ENCODE results near the gene CCDC174.

DNA sequence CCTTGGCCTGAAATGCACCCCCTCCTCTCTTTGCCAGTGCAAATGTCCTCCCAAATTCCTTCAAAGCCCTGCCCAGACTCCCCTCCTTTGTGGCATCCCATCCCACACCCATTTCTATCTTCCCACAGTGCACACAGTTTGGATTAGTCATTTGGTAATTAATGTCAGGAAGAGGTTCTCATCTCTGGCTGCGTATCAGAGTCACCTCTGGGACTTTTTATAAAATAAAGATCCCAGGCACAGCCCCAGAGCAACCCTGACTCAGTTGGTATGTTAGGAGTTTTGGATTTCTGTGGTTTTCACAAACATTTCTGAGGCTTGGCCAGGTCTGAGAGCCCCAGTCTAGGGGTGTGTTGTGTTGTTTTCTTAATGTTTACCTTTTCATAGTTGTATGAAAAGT, 65.0 kb downstream of the CCDC174 start:
- TF ChIP-seq, protein P1, sequence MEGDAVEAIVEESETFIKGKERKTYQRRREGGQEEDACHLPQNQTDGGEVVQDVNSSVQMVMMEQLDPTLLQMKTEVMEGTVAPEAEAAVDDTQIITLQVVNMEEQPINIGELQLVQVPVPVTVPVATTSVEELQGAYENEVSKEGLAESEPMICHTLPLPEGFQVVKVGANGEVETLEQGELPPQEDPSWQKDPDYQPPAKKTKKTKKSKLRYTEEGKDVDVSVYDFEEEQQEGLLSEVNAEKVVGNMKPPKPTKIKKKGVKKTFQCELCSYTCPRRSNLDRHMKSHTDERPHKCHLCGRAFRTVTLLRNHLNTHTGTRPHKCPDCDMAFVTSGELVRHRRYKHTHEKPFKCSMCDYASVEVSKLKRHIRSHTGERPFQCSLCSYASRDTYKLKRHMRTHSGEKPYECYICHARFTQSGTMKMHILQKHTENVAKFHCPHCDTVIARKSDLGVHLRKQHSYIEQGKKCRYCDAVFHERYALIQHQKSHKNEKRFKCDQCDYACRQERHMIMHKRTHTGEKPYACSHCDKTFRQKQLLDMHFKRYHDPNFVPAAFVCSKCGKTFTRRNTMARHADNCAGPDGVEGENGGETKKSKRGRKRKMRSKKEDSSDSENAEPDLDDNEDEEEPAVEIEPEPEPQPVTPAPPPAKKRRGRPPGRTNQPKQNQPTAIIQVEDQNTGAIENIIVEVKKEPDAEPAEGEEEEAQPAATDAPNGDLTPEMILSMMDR (IDR thresholded peaks at IDR 0.05; ENCODE audit: low read length): no peak
- no peak for TF ChIP-seq EZH2 (IDR thresholded peaks at IDR 0.05; ENCODE audit: borderline replicate concordance, low read length)
